GM10266 (cell line): ENCODE data around the gene ATRIP.

Experiments used
- DNase-seq: peaks from one replicate; pipeline ENCODE4 v3.0.0; 2012; ENCODE audit errors: extremely low spot score
- TF ChIP-seq, protein P1 (sequence below): IDR thresholded peaks from 2 replicates; pipeline ENCODE4 v1.5.1; 2012; ENCODE audit warnings: mild to moderate bottlenecking, low read depth; ENCODE audit not compliant: control insufficient read depth, insufficient read depth; ENCODE audit errors: missing control alignments

Gene ATRIP

DNA sequence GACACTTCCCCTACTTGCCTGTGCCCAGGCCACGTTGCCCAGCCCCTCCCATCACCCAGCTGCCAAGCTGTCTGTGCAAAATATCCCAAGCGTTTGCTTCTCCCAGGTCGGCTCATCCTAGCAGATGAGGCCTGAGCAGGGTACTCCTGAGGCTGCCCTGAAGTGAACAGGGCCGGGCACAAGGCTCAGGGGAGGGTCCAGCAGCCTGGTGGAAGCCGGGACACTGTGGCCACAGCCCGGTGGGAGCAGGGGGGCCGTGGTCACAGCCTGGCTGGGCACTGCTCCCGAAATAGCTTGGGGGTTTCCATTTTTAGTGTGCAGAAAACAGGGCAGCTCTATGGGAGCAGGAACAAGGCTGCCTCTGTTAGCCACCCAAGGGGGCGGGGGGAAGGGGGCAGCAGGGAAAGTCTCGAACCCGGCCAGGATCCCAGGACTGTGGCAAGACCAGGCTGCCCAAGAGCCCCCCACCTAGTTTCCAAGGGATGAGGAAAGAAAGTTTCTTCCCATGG lies 20.1 kb upstream of the ATRIP start:
- DNase-seq: no peak

DNA sequence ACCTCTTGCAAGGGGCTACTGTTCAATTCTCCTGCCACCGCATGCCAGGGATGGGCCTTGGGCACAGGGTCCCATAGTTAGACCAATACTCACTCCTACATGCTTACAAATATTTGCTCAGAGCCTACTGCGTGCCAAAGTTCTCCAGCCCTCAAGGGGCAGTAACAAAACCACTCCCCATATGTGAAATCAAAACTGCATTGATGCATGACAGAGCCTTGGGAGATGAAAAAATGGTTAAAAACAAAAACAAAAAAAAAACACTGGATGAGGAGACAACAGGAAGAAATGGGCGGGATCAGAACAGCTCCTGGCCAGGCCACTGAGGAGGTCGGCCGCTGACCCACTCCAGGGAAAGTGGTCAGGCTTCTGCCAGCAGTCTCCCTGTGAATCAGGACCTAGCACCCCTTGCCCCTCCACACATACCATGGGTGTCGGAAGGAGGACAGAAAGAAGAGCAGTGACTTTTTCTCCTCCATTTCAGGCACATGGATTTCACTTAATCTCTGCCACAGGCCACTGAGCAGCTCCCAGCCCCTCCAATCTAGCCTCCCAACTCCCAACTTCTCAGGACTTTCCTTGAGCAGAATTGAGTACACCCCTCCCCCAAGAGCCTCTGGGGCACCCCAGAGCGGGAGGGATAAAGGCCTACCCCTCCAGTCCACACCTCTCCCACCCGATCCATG lies 19.4 kb upstream of the ATRIP start:
- TF ChIP-seq, protein P1, sequence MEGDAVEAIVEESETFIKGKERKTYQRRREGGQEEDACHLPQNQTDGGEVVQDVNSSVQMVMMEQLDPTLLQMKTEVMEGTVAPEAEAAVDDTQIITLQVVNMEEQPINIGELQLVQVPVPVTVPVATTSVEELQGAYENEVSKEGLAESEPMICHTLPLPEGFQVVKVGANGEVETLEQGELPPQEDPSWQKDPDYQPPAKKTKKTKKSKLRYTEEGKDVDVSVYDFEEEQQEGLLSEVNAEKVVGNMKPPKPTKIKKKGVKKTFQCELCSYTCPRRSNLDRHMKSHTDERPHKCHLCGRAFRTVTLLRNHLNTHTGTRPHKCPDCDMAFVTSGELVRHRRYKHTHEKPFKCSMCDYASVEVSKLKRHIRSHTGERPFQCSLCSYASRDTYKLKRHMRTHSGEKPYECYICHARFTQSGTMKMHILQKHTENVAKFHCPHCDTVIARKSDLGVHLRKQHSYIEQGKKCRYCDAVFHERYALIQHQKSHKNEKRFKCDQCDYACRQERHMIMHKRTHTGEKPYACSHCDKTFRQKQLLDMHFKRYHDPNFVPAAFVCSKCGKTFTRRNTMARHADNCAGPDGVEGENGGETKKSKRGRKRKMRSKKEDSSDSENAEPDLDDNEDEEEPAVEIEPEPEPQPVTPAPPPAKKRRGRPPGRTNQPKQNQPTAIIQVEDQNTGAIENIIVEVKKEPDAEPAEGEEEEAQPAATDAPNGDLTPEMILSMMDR: no peak
- no peak for DNase-seq

More for the DNA sequence above, 20.1 kb upstream of the ATRIP start:
- TF ChIP-seq, protein P1: no peak

DNA sequence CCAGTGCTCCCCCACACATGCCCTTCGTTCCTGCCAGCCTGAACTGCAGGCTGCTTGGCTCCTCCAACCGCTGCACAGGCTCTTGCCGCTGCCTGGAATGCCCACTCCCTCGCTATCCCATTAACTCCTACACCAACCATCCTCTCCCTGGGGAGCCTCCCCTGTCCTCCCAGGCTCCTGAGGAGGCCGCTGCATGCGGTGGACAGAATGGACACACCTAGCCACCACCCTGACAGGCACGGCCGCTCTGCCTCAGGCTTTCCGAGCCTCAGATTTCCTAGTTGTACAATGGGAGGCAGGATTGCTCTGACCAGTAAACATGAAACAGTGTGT lies 18.9 kb upstream of the ATRIP start:
- DNase-seq: no peak
- TF ChIP-seq, protein P1: no peak

DNA sequence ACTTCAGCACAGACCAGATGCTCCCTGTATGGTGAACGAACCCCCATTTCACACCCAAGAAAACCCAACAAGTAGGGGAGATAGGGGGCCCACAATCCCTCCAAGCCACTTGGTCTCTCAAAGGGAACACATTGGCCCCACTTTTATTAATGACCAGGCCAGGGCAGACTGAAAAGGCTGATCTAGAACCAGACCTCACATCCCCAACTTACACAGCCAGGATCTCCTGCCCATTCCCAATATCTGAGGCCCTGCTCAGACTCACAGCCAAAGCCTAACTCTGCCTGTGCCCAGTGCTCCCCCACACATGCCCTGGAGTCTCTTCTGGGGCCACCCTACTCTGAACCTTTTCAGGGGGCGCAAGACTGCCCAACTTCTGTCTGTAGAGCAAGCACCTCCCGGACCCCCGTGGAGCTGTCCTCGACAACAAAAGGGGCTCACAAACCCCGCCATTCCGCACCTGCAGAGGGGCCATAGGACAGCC lies 18.4 kb upstream of the ATRIP start:
- TF ChIP-seq, protein P1: no peak
- no peak for DNase-seq

DNA sequence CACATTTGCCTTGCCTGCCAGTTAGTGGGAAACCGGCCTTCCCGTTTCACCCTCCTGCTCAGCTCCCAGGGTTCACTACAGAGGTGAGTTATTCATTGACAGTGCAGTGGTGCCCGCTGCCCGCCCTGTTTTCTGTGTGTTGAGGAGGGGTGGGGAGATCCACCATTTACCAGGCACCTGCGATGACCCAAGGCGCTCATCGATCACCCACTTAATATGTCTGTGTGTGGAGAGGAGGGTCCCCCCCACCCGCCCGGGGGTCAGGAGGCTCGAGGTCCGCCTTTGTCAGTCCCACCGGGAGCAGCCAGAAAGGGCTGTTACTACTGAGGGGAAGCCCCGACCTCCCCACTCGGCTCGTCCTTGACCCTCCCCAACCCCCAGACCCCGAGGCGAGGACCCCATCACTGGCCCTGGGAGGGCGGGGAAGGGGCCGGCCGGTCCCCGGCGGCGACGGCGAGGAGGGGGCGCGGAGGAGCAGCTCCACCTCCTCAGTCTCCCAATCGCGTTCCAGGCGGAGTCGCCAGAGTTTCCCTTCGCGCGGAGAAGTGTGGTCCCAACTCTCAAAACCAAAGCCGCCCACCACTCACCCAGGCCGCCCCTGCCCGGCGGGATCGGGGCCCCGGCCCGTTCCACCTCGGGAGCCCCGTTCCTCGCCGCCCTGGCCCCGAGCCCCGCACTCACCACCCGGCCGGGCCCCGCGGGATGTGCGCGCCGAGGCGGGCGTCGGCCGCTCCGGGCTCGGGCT lies 17.8 kb upstream of the ATRIP start:
- no peak for DNase-seq
- TF ChIP-seq, protein P1: no peak

DNA sequence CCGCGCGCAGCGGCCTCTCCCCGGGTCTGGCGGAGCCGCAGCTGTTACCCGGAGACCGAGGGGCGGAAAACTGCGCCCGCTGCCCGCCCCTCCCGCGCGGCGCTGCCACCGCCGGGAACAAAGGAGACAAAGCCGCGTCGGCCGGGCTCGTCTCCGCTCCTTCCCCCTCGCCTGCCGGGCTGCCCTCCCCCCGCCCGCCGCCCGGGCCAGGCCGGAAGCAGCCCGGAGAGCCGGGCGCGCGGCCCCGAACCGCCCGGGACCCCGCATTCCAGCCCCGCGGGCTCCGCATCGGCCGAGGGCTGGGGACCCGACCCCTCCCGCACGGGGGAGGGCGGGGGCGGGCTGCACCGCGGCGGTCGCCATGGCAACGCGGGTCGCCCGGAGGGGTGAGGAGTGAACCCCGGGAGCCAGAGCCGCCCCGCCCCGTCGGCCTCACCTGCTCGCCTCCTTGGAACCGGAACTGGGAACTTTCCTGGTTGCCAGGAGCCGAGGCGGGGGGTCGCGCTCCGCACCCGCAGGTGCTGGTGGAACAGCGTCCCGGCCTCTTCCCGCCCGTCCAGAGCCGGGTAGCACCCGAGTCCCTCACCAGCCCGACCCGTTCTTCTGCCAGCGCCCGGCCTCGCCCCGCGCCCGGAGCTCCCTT lies 17.1 kb upstream of the ATRIP start:
- DNase-seq: peak; percentile 86

More for the DNA sequence above, 17.1 kb upstream of the ATRIP start:
- TF ChIP-seq, protein P1: no peak
